Cardiac muscle cell (in vitro differentiated cells and primary cell): ENCODE measurements around the gene TNFAIP3. TPM values are rescaled to one million over a fixed set of nuclear protein-coding genes. Genes with fewer than 3 reads are reported as not detected.
A peak's percentile ranks its signal among the peaks of the same experiment; 100 is the strongest.

ENCODE experiments used
- DNase-seq, 2 donors: peaks; one replicate each; pipeline versions ENCODE4 v3.0.0 to v3.0.0-alpha.2; 2010 to 2017; ENCODE audit warnings: low read depth in 1 of 2, low spot score in 1 of 2
- H3K27ac ChIP-seq: fragments of 200-600 bp; sonication (generic); 2 replicates; pipeline ENCODE4 v1.5.1; 2016
- H3K27me3 ChIP-seq: fragments of 200-600 bp; sonication (generic); 2 replicates; pipeline ENCODE4 v1.6.0; 2016; ENCODE audit warnings: control low read depth
- H3K36me3 ChIP-seq: fragments of 200-600 bp; sonication (generic); 2 replicates; pipeline ENCODE4 v1.5.1; 2016; ENCODE audit warnings: control low read depth
- H3K4me1 ChIP-seq: fragments of 200-600 bp; sonication (generic); 2 replicates; pipeline ENCODE4 v1.8.1; 2017; ENCODE audit warnings: low read depth, mild to moderate bottlenecking, mixed run types
- H3K4me3 ChIP-seq: fragments of 200-600 bp; sonication (generic); 2 replicates; pipeline ENCODE4 v1.5.1; 2016; ENCODE audit warnings: mild to moderate bottlenecking
- H3K9me3 ChIP-seq: fragments of 200-600 bp; sonication (generic); 2 replicates; pipeline ENCODE4 v1.5.1; 2017; ENCODE audit warnings: low read depth, mild to moderate bottlenecking, control low read depth
- CTCF ChIP-seq: IDR thresholded peaks from 2 replicates; pipeline ENCODE4 v1.5.1; 2012; ENCODE audit warnings: low read depth, mild to moderate bottlenecking, low read length
- polyA plus RNA-seq: library from polyadenylated mRNA; unstranded; fragments of >200 nt; fragmentation: Nextera tagmentation; extraction: Ambion mirVana; gene quantifications from 2 replicates; pipeline ENCODE4 v1.2.1, GENCODE V29; 2016
- total RNA-seq: library from RNA; depleted of rRNA; stranded (reverse); fragments of >200 nt; gene quantifications from 2 replicates; pipeline ENCODE4 v1.2.3, GENCODE V29; 2016

Gene TNFAIP3
- total and polyA plus RNA-seq, 2 experiments from 2014 or later: 7.9 TPM

DNA sequence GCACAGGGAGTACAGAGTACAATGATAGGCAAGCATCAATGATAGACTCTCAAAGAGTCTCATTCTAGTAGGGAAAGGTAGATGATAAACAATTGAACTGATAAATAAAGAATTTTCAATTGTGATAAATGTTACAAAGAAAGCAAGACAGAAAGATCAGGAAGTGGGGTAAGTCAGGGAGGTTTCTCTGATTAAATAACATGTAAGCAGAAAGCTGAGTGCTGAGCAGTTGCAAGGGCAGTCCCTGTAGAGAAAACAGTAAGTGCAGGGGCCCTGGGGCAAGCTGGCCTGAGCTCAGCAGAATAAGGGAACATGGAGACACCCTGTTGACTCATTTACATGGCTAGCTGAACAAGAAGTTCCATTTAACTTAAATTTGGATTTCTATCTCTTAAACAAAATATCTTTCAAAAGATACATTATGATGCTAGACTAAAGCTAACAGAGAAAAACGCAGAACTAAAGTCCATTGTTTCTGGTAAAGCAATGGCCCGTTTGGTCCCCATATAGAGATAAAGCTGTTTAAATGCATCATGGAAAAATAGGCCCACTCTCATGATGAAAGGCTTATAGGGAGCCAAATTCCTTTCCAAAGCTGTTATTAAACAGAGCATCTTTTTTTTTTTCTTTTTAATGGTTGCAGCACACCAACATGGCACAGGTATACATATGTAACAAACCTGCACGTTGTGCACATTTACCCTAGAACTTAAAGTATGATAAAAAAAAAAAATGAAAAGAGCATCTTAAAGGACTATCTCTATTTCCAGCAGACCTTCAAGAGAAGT, 5.3 kb upstream of the TNFAIP3 start:
- H3K9me3 ChIP-seq: no peaks in the 10 kb centered on the region
- H3K4me3 ChIP-seq: no peak overlapping the region
- no peak overlapping the region for H3K27ac ChIP-seq
- no peaks in the 10 kb centered on the region for H3K36me3 ChIP-seq
- TF ChIP-seq CTCF: no peak
- no peak for DNase-seq
- peaks cover 39% of the 10 kb centered on the region for H3K4me1 ChIP-seq
- no peaks in the 10 kb centered on the region for H3K27me3 ChIP-seq

- no peak overlapping the region for H3K4me3 ChIP-seq
- no peaks in the 10 kb centered on the region for H3K27me3 ChIP-seq
- H3K36me3 ChIP-seq: no peaks in the 10 kb centered on the region
- H3K27ac ChIP-seq: no peak overlapping the region
- H3K9me3 ChIP-seq: no peaks in the 10 kb centered on the region
- no peak for DNase-seq
- no peak for TF ChIP-seq CTCF
- peaks cover 39% of the 10 kb centered on the region for H3K4me1 ChIP-seq
Measured at GRCh38 chr6:137862419-137863090, 4.5 kb upstream of the TNFAIP3 start.

- Histone ChIP-seq H3K4me1 (peaks cover 39% of the 10 kb centered on the region), H3K36me3 (no peaks in the 10 kb centered on the region), H3K9me3 (no peaks in the 10 kb centered on the region), H3K27ac (no peak overlapping the region), H3K4me3 (no peak overlapping the region), H3K27me3 (no peaks in the 10 kb centered on the region)
- TF ChIP-seq CTCF: no peak
- peak in 1 of 2 donors; percentile 71 for DNase-seq
Measured at GRCh38 chr6:137863091-137863797, 3.8 kb upstream of the TNFAIP3 start.

DNA sequence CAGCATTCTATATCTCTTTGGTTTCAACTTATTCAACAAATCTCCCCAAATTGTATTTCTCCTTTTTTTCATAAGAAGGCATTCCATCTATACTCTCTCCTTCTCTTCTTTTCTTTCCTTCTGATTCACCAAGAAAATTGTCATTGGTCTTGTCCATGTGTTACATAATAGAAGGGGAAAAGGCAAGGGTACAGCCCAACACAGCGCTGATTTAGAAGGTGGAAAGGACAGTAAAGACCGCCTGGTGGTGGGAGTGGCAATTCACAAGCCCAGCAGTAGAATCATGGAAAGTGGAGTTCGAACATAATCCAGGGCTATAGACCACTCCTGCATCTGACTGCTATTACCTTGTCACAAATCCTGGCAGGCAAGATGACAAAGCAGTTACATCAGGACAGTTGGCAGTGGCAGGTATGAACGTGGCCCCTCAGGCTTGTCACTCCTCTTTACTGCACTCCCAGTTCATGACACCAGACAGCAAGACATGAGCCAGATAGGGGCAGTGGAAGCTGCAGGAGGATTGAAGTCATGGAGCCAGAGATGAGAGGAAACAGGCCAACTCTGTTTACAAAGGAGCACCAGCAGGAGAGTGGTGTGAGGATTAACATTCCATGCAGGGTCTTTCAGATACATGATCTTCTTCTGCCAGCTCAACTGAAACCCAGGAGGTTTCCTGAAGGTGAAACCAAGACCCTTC, 2.1 kb upstream of the TNFAIP3 start:
- Histone ChIP-seq H3K27ac (peak overlapping the region; percentile 71), H3K36me3 (no peaks in the 10 kb centered on the region), H3K27me3 (no peaks in the 10 kb centered on the region), H3K4me3 (no peak overlapping the region), H3K4me1 (peaks cover 39% of the 10 kb centered on the region), H3K9me3 (no peaks in the 10 kb centered on the region)
- peak in 1 of 2 donors; percentile 20 for DNase-seq
- no peak for TF ChIP-seq CTCF

DNA sequence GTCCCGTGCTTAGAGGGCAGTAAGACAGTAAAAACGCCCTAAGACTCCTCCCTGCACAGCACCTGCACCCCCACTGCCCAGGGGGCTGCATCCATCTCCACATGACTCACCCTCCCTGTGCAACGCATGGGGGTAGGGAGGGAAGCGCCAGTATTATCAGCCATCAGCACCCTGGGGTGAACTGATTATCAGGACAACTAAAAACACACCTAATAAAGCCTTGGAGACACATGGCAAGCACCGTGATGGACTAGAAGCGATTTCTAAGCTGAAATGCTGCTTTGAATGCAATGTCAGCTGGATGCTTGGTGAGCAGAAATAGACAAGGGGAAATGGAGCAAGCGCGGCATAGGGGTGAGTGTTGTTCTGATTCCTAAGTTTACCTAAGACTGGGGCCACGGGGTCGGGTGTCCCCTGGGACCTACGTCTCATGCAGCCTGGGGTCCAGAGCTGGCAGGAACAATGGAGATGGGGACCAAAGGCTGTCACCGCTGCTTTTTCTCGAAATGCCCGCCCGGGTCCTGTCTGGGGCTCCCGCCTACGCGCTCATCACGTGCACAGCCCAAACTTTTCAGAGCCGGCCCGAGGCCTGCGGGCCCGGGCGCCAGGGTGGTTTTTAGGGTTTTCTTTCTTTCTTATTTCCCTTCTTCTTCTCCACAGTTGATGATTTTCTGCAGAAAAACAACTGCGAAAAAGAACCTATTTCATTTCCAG, 702 bp upstream of the TNFAIP3 start:
- DNase-seq: no peak
- Histone ChIP-seq H3K27ac (no peak overlapping the region), H3K4me1 (peaks cover 33% of the 10 kb centered on the region), H3K4me3 (peak overlapping the region; percentile 76), H3K27me3 (no peaks in the 10 kb centered on the region), H3K36me3 (no peaks in the 10 kb centered on the region), H3K9me3 (no peaks in the 10 kb centered on the region)
- no peak for TF ChIP-seq CTCF
